SK-N-SH (cell line): ENCODE data around the gene ZBTB22. TPM values are rescaled to one million over a fixed set of nuclear protein-coding genes. Genes with fewer than 3 reads are reported as not detected.

Source experiments
- CTCF ChIA-PET: fragments of 300-600, 350-600 bp; formaldehyde crosslinking; extraction: SDS; loops from one replicate; lab custom pipeline; 2021; lab: Yijun Ruan, JAX
- POLR2A ChIA-PET: fragments of 350-600 bp; sonication (Branson Sonifier 250); formaldehyde crosslinking; extraction: SDS; loops from one replicate; lab custom pipeline; 2020; ENCODE audit warnings: antibody characterized with exemption, inconsistent platforms; lab: Yijun Ruan, JAX
- DNase-seq: peaks from one replicate; pipeline ENCODE4 v3.0.0; 2012
- H2AFZ ChIP-seq: fragments of 200-600 bp; sonication (generic); 2 replicates; pipeline ENCODE4 v1.8.1; 2016; ENCODE audit warnings: antibody characterized with exemption, mild to moderate bottlenecking, low read depth
- H3F3A ChIP-seq: fragments of 200-600 bp; sonication (generic); replicated peaks from 2 replicates; pipeline ENCODE3; 2016; ENCODE audit warnings: antibody characterized with exemption, mild to moderate bottlenecking; ENCODE audit not compliant: insufficient read depth
- H3K27ac ChIP-seq, 2 experiments: fragments of 200-500 bp in 1 of 2; fragments of 200-600 bp in 1 of 2; sonication (Bioruptor generic) in 1 of 2; sonication (generic), shearing (Covaris generic) in 1 of 2; 2 replicates each; pipeline versions ENCODE4 v1.5.1 to v1.6.1; 2014 to 2016; ENCODE audit warnings: low read depth in 2 of 2, inconsistent platforms in 1 of 2, low read length in 1 of 2, mild to moderate bottlenecking in 1 of 2, mixed read lengths in 1 of 2
- H3K27me3 ChIP-seq: fragments of 200-600 bp; sonication (generic), shearing (Covaris generic); 2 replicates; pipeline ENCODE4 v1.6.1; 2016; ENCODE audit warnings: mixed run types; ENCODE audit not compliant: insufficient read depth
- H3K36me3 ChIP-seq, 2 experiments: fragments of 200-500 bp in 1 of 2; fragments of 200-600 bp in 1 of 2; sonication (Bioruptor generic) in 1 of 2; sonication (generic) in 1 of 2; replicated peaks in 1 of 2; 2 replicates each; pipeline versions ENCODE3 to v1.5.1; 2014 to 2016; ENCODE audit warnings: low read length in 1 of 2, mild to moderate bottlenecking in 1 of 2; ENCODE audit not compliant: insufficient read depth in 2 of 2, control insufficient read depth in 1 of 2
- H3K4me1 ChIP-seq, 2 experiments: fragments of 200-500 bp in 1 of 2; fragments of 200-600 bp in 1 of 2; sonication (Bioruptor generic) in 1 of 2; sonication (generic), shearing (Covaris generic) in 1 of 2; 2 replicates each; pipeline versions ENCODE4 v1.5.1 to v1.6.1; 2014 to 2016; ENCODE audit warnings: low read depth in 1 of 2, low read length in 1 of 2, mixed run types in 1 of 2; ENCODE audit not compliant: insufficient read depth in 2 of 2, control insufficient read depth in 1 of 2
- H3K4me2 ChIP-seq: fragments of 200-600 bp; sonication (generic), shearing (Covaris generic); 2 replicates; pipeline ENCODE4 v1.6.1; 2017; ENCODE audit warnings: mixed run types
- H3K4me3 ChIP-seq, 2 experiments: fragments of 200-500 bp in 1 of 2; fragments of 200-600 bp in 1 of 2; sonication (Bioruptor generic) in 1 of 2; sonication (generic), shearing (Covaris generic) in 1 of 2; 2 replicates each; pipeline versions ENCODE4 v1.5.1 to v1.8.1; 2014 to 2016; ENCODE audit warnings: low read depth in 2 of 2, inconsistent platforms in 1 of 2, low read length in 1 of 2, mild to moderate bottlenecking in 1 of 2, mixed read lengths in 1 of 2, moderate library complexity in 1 of 2
- H3K79me2 ChIP-seq: fragments of 200-600 bp; sonication (generic); 2 replicates; pipeline ENCODE4 v1.8.1; 2017; ENCODE audit warnings: mild to moderate bottlenecking; ENCODE audit not compliant: insufficient read depth
- H3K9ac ChIP-seq: fragments of 200-600 bp; sonication (generic); 2 replicates; pipeline ENCODE4 v1.6.1; 2017; ENCODE audit warnings: mixed run types
- H3K9me2 ChIP-seq: fragments of 200-600 bp; sonication (generic); 2 replicates; pipeline ENCODE4 v1.6.1; 2017; ENCODE audit warnings: mixed run types
- H3K9me3 ChIP-seq: fragments of 200-600 bp; sonication (generic); 2 replicates; pipeline ENCODE4 v1.6.1; 2017; ENCODE audit warnings: mixed run types, mild to moderate bottlenecking, moderate library complexity
- H4K20me1 ChIP-seq: fragments of 200-600 bp; sonication (generic); 2 replicates; pipeline ENCODE4 v1.6.1; 2017; ENCODE audit warnings: mild to moderate bottlenecking, mixed run types; ENCODE audit not compliant: insufficient read depth
- CTCF ChIP-seq: fragments of 200-600 bp; sonication (generic); IDR thresholded peaks from 2 replicates; pipeline ENCODE4 v1.6.1; 2017; ENCODE audit warnings: antibody characterized with exemption, mild to moderate bottlenecking, moderate library complexity
- EZH2phosphoT487 ChIP-seq: fragments of 200-600 bp; sonication (generic); IDR thresholded peaks from 2 replicates; pipeline ENCODE4 v1.6.1; 2017; ENCODE audit warnings: low read depth, mixed run types, mild to moderate bottlenecking, antibody characterized with exemption, moderate library complexity, borderline replicate concordance
- FOXJ3 ChIP-seq: sonication (generic); formaldehyde crosslinking; IDR thresholded peaks from 2 replicates; pipeline ENCODE4 v1.5.1; 2020; ENCODE audit warnings: mild to moderate bottlenecking, missing genetic modification reagents
- GABPA ChIP-seq: IDR thresholded peaks from 2 replicates; pipeline ENCODE4 v1.4.0; 2012; ENCODE audit warnings: low read depth, mild to moderate bottlenecking
- NRF1 ChIP-seq: IDR thresholded peaks from 2 replicates; pipeline ENCODE4 v1.6.1; 2012; ENCODE audit warnings: low read depth, mild to moderate bottlenecking, low read length
- POLR2AphosphoS5 ChIP-seq: IDR thresholded peaks from 2 replicates; pipeline ENCODE4 v1.6.1; 2012; ENCODE audit warnings: low read depth, low read length
- RAD21 ChIP-seq: IDR thresholded peaks from 2 replicates; pipeline ENCODE4 v1.6.1; 2012; ENCODE audit warnings: mild to moderate bottlenecking, low read length
- REST ChIP-seq: IDR thresholded peaks from 2 replicates; pipeline ENCODE4 v1.6.1; 2012; ENCODE audit warnings: mild to moderate bottlenecking, low read depth, low read length, moderate library complexity
- RFX5 ChIP-seq: IDR thresholded peaks from 2 replicates; pipeline ENCODE4 v1.6.1; 2012; ENCODE audit warnings: mild to moderate bottlenecking, improper control_type of control experiment, low read length
- SIN3A ChIP-seq: IDR thresholded peaks from 2 replicates; pipeline ENCODE4 v1.6.1; 2012; ENCODE audit warnings: low read depth, mild to moderate bottlenecking, low read length, moderate library complexity, borderline replicate concordance
- SMC3 ChIP-seq: IDR thresholded peaks from 2 replicates; pipeline ENCODE4 v1.6.1; 2012; ENCODE audit warnings: low read depth, low read length, improper control_type of control experiment
- TEAD4 ChIP-seq: IDR thresholded peaks from 2 replicates; pipeline ENCODE4 v1.4.0; 2012; ENCODE audit warnings: mild to moderate bottlenecking, borderline replicate concordance; ENCODE audit not compliant: insufficient read depth
- WGBS: methylation state at CpG from one replicate; pipeline ENCODE4 v1.1.6; 2017; ENCODE audit warnings: low lambda C conversion rate; 5-methylcytosine and 5-hydroxymethylcytosine counted together
- polyA plus RNA-seq, 3 experiments: library from polyadenylated mRNA; depleted of rRNA; stranded (reverse); fragments of >200 nt; gene quantifications; 2 replicates each; pipeline ENCODE4 v1.2.3, GENCODE V29; 2012

ZBTB22 gene
- polyA plus RNA-seq, 1 of the 3 experiments (the other 2 are of a cell fraction) = 19.5 TPM

GRCh38 chr6:33277663-33278391, 39.7 kb downstream of the ZBTB22 start:
- Histone ChIP-seq H3K79me2 (peaks cover 34% of the 10 kb centered on the region), H3K27ac (peak overlapping the region; percentile 67 to 86), H3K9me3 (no peaks in the 10 kb centered on the region), H4K20me1 (peaks cover 41% of the 10 kb centered on the region), H3F3A (peaks cover 75% of the 10 kb centered on the region), H3K9me2 (no peaks in the 10 kb centered on the region), H3K27me3 (no peaks in the 10 kb centered on the region), H2AFZ (no peak overlapping the region), H3K4me1 (peaks cover 31 to 36% of the 10 kb centered on the region in 2 experiments; a peak in 3 of 4 replicates), H3K36me3 (peaks cover 42 to 69% of the 10 kb centered on the region in 2 experiments), H3K4me2 (peak overlapping the region; percentile 94; the same call in 1 of the 2 replicates), H3K9ac (no peak overlapping the region)
- CTCF ChIA-PET = interaction anchor here (0.8 to 4.9 kb wide), 18 partner anchors 9 to 148 kb away, joined by 3 to 49 read pairs (median 4); partner anchors contain the start of genes PFDN6, RGL2 and WDR46
- POLR2A ChIA-PET = interaction anchor here (0.6 to 2.9 kb wide), 12 partner anchors 12 to 308 kb away, joined by 3 to 58 read pairs (median 6); partner anchors contain the start of genes CUTA, PFDN6, RGL2 and RING1
- 84% methylated on average over 26 of the region's 39 CpGs for WGBS
- DNase-seq = peak; percentile 69
- TF ChIP-seq REST (no peak), FOXJ3 (no peak), SIN3A (0 out of 2 replicates have a peak, but pooled peaks have one; percentile 17), NRF1 (no peak), GABPA (no peak), POLR2AphosphoS5 (no peak), CTCF (no peak; the same call in 1 of the 2 replicates), RAD21 (peak; percentile 32), TEAD4 (no peak), RFX5 (no peak), EZH2phosphoT487 (no peak), SMC3 (0 out of 2 replicates have a peak, but pooled peaks have one; percentile 6)
- TF ChIP-seq, all 33 proteins: peak for 3
- peak overlapping the region in 1 of 2 experiments; percentile 49; a peak in 2 of 4 replicates for H3K4me3 ChIP-seq
